NCI-H187 treated with DMSO at 0.1 percent for 48 hours (cell line): ENCODE measurements around the gene STARD7.

ENCODE experiments used
- DNase-seq: peaks from one replicate; lab custom pipeline; 2025; lab: John Stamatoyannopoulos, UW

Gene STARD7

GRCh38 chr2:96197546-96198255 is 10.9 kb downstream of the STARD7 start:
- DNase-seq, result no peak

- DNase-seq, result no peak
Observed at GRCh38 chr2:96195410-96196066, 13.1 kb downstream of the STARD7 start.

- DNase-seq, result no peak
Observed at GRCh38 chr2:96191937-96192670, 16.5 kb downstream of the STARD7 start.

DNA sequence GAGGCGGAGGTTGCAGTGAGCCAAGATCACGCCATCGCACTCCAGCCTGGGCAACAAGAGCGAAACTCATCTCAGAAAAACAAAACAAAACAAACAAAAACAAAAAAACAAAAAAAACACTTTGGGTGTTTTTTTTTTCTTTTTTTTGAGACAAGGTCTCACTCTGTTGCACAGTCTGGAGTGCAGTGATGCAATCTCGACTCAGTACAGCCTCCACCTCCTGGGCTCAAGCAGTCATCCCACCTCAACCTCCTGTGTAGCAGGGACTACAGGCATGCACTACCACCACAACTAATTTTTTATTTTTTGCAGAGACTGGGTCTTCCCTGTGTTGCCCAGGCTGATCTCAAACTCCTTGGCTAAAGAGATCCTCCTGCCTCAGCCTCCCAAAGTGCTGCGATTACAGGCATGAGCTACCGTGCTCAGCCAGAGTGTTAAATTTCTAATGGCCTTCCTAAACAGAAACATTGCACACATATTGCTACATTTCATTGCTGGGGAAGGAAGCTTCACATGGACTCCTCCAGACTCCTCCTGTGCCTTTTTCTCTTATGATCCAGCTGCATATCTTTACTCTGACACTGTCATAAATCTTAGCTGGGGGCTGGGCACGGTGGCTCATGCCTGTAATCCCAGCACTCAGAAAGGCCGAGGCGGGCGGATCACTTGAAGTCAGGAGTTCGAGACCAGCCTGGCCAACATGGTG is 19.7 kb downstream of the STARD7 start:
- no peak for DNase-seq

DNA sequence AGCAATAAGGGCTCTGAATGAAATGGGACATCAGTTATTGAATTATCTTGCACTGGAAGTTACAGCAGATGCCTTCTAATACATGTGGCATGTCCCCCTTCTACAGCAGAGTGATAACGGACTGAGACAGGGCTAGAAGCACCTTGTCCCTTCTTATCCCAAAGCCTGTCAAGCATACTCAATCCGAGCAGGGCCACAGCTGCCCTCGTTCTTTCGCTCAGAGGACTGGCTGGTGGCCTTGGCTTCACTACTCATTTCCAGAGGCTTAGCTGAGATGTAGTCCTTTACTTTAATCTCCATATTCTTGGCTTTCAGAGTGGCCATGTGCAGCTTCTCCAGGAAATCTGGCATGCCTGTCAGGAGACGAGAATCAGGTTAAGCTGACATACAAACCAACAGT is 22.1 kb downstream of the STARD7 start:
- DNase-seq, result no peak

- DNase-seq, result no peak
Observed at GRCh38 chr2:96185516-96185915, 23.1 kb downstream of the STARD7 start.

GRCh38 chr2:96184989-96185388 is 23.6 kb downstream of the STARD7 start:
- DNase-seq, result no peak

GRCh38 chr2:96184188-96184587 is 24.4 kb downstream of the STARD7 start:
- no peak for DNase-seq

DNA sequence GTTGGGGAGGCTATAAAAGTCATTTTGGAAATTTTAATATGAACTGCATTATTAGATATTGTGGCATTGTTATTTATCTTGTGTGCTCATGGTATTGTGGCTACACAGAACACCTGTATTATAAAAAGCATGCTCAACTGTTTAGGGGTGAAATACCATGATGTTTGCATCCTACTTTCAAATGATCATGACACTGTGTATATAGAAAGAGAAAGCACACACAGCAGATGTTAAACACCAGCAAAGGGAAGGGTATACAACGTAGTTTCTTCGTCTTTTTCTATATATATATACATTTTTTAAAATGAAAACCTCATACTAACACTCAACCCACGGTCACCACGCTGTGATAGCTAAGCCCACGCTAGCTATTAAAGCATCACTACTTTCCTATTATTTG is 27.1 kb downstream of the STARD7 start:
- no peak for DNase-seq

GRCh38 chr2:96180521-96180920 is 28.1 kb downstream of the STARD7 start:
- DNase-seq, result no peak

- no peak for DNase-seq
Observed at GRCh38 chr2:96180002-96180401, 28.6 kb downstream of the STARD7 start.

DNA sequence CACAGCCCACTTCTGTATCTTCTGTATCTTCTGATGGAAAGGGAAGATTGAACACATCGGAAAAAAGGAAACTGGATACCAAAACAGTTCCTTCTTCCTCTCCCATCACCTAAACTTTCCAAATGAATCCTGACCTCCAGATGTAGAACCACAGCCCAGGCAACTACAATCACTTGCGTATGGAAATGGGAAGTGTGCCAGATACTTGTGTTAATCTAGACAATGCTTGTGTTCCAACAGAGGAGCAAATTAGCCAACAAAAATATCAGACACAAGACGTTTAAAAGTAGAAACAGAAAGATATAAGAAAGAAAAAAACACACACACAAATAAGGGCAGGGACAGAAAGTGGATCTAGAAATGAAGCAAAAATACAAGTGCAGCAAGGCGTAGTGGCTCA is 32.0 kb downstream of the STARD7 start:
- no peak for DNase-seq

DNA sequence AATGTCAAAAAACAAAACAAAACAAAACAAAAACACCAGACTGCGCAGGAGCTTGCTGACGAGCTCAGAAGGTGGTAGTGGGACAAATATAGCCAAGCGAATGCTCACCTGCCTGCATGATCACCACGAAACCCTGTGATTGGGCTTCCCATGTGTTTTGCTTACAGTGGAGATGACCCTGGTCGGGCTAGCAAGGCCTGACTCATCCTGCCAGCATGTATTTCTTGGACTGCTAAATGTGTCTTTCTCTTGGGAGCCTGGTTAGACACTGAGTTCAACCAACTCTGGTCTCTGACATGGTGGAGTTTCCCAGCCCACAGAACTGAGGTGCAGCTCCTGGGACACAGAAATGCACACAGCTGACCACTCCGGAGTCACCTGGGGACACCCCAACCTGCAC is 32.7 kb downstream of the STARD7 start:
- DNase-seq, result no peak

GRCh38 chr2:96174251-96175144 is 34.1 kb downstream of the STARD7 start:
- DNase-seq, result no peak

DNA sequence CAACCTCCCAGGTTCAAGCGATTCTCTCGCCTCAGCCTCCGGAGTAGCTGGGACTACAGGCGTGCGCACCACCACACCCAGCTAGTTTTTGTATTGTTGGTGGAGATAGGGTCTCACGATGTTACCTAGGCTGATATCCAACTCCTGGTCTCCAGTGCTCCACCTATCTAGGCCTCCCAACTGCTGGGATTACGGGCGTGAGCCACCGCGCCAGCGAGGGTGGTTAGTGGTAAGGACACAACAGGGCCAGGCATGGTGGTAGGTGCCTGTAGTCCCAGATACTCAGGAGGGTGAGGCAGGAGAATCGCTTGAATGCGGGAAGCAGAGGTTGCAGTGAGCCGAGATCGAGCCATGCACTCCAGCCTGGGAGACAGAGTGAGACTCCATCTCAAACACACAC is 36.8 kb downstream of the STARD7 start:
- DNase-seq, result no peak

GRCh38 chr2:96170626-96171025 is 38.0 kb downstream of the STARD7 start:
- no peak for DNase-seq

GRCh38 chr2:96169868-96170507 is 38.6 kb downstream of the STARD7 start:
- no peak for DNase-seq

DNA sequence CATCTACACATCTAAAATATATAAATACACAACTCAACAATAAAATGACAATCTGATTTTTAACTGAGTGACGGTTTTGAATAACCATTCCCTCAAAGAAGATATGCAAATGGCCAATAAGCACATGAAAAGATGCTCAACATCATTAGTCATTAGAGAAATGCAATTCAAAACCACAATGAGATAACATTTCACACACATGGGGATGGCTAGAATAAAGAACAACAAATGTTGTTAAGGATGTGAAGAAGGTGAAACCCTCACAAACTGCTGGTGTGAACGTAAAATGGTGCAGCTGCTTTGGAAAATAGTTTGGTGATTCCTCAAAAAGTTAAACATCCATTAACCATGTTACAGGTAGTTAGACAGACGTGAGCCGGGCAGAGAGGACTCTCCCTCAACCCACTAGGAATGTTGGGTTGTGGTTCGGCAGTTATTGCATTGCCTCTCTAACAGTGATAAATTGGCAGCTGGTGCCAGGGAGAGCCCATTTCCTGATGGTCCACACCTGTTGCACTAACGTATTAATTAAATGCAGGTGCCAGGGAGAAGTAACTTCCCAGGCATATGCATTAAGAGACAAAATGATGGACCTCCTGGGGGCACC is 41.1 kb downstream of the STARD7 start:
- DNase-seq, result no peak

DNA sequence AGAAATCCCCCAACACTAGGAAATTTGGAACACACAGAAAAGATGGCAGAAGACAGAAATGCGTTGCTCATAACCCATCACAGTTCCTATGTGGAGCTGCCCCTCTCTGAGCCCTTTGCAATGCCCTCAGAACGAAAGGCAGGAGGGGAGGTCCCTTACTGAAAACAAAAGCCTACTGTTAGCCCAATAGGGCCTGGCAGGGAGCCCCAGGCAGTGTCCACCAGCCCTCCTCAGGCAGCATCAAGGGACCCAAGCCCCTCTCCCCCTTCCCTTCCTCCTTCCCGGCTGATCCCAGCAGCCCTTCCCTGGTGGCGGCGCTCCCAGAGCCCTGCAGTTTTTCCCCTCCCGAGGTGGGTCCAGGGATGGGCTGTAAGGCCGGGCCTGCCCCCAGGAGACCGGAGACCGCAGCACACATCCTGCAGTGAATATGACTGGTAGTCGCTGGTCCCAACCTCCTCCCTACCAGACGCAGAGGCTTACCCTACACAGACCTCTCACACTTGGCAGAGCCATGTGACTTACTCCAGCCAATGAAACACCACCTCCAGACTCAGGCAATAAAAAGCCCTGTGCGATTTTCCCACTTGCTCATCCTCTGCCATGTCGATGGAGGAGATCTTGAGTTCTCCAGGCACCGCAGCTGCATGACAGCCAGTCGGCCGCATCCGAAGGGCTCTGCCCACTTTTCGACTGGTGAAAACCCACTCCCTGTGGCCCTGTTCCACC is 44.0 kb downstream of the STARD7 start:
- no peak for DNase-seq
